ENCODE measurements around the gene SH3D19. TPM values are rescaled to one million over a fixed set of nuclear protein-coding genes. Genes with fewer than 3 reads are reported as not detected.

The SH3D19 gene
- total RNA-seq, 1 experiment from 2014 or later: 29.7 TPM

GRCh38 chr4:151176685-151177084, 148.7 kb downstream of the SH3D19 start:
- no peak overlapping the region for H2AK5ac ChIP-seq (ENCODE audit: insufficient read length, low read length)
- no peak overlapping the region for H3K14ac ChIP-seq (ENCODE audit: insufficient read depth, low read length)
- H3K79me1 ChIP-seq (ENCODE audit: insufficient read depth, low read depth, low read length, poor library complexity, severe bottlenecking): no peaks in the 10 kb centered on the region
- Mint-ChIP-seq H3K4me3 (no peak overlapping the region), H3K4me1 (peaks cover 4 to 9% of the 10 kb centered on the region in 2 experiments; a peak in 3 of 4 replicates), H3K27ac (no peak overlapping the region), H3K36me3 (ENCODE audit: insufficient read depth in 1 of 3, low read depth in 3 of 3) (peaks cover 13 to 32% (median 15%) of the 10 kb centered on the region in 3 experiments; a peak in 6 of 7 replicates), H3K9me3 (no peaks in the 10 kb centered on the region), H3K27me3 (ENCODE audit: low read depth) (no peaks in the 10 kb centered on the region)
- H3K18ac ChIP-seq (ENCODE audit: insufficient read length, low read depth, low read length): no peak overlapping the region
- H4K5ac ChIP-seq (ENCODE audit: insufficient read length, low read depth, low read length): no peak overlapping the region
- H4K20me1 ChIP-seq (ENCODE audit: control insufficient read depth, insufficient read depth, insufficient read length): no peaks in the 10 kb centered on the region
- no peaks in the 10 kb centered on the region for H3K79me2 ChIP-seq (ENCODE audit: insufficient read depth, low read length)
- H4K91ac ChIP-seq (ENCODE audit: insufficient read length, low read depth, low read length): no peak overlapping the region
- H3T11ph ChIP-seq (ENCODE audit: low read length): no peak overlapping the region
- WGBS (ENCODE audit: extremely low coverage, insufficient read length, low lambda C conversion rate): no CpG with 5 or more reads among the region's 2 CpGs
- H3K9ac ChIP-seq (ENCODE audit: extremely low read depth, insufficient read length, low read length): no peak overlapping the region
- no peak overlapping the region for H3K4ac ChIP-seq (ENCODE audit: low read depth, low read length)
- H2BK120ac ChIP-seq (ENCODE audit: low read depth, low read length, poor library complexity, severe bottlenecking): no peak overlapping the region
- no peak overlapping the region for H3K27ac ChIP-seq (ENCODE audit: insufficient read length, low read depth, low read length)
- H2BK12ac ChIP-seq (ENCODE audit: insufficient read length, low read depth, low read length): no peak overlapping the region
- H2AFZ ChIP-seq (ENCODE audit: low read length): no peak overlapping the region
- no peak overlapping the region for H2BK5ac ChIP-seq (ENCODE audit: insufficient read length, low read length)
- no peak for DNase-seq
- H3K4me2 ChIP-seq (ENCODE audit: insufficient read depth, insufficient read length, low read length): no peak overlapping the region
- 0 out of 2 replicates have a peak, but pooled peaks cover 2% of the 10 kb centered on the region for H3K4me1 ChIP-seq (ENCODE audit: insufficient read depth, low read length)
- no peaks in the 10 kb centered on the region for H3K23me2 ChIP-seq (ENCODE audit: insufficient read length, low read depth, low read length, poor library complexity, severe bottlenecking)
- H3K9me3 ChIP-seq (ENCODE audit: control insufficient read depth, low read depth, low read length): no peaks in the 10 kb centered on the region
- H2BK15ac ChIP-seq (ENCODE audit: low read depth, low read length): no peak overlapping the region
- no peak overlapping the region for H3K56ac ChIP-seq (ENCODE audit: insufficient read length, low read depth, low read length)
- TF ChIP-seq, protein P1, sequence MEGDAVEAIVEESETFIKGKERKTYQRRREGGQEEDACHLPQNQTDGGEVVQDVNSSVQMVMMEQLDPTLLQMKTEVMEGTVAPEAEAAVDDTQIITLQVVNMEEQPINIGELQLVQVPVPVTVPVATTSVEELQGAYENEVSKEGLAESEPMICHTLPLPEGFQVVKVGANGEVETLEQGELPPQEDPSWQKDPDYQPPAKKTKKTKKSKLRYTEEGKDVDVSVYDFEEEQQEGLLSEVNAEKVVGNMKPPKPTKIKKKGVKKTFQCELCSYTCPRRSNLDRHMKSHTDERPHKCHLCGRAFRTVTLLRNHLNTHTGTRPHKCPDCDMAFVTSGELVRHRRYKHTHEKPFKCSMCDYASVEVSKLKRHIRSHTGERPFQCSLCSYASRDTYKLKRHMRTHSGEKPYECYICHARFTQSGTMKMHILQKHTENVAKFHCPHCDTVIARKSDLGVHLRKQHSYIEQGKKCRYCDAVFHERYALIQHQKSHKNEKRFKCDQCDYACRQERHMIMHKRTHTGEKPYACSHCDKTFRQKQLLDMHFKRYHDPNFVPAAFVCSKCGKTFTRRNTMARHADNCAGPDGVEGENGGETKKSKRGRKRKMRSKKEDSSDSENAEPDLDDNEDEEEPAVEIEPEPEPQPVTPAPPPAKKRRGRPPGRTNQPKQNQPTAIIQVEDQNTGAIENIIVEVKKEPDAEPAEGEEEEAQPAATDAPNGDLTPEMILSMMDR (conservative IDR thresholded peaks at IDR 0.05): no peak
- no peak overlapping the region for H2BK20ac ChIP-seq (ENCODE audit: low read depth, low read length, poor library complexity, severe bottlenecking)
- no peak overlapping the region for H4K8ac ChIP-seq (replicated peaks; ENCODE audit: insufficient read length, low read depth, low read length)
- no peak overlapping the region for H3K23ac ChIP-seq (ENCODE audit: insufficient read length, low read depth, low read length)
- H3K27me3 ChIP-seq (ENCODE audit: insufficient read depth, low read length): no peaks in the 10 kb centered on the region

Measured in H9 (cell line).